K562 (cell line): ENCODE results near the gene PAX8. TPM values are rescaled to one million over a fixed set of nuclear protein-coding genes. Genes with fewer than 3 reads are reported as not detected.

Source experiments
- ATAC-seq: fragments of 200-7000 bp; cut with Tn5 transposase; 3 replicates; pipeline ENCODE4 v1.9.1; 2020; ENCODE audit warnings: moderate library complexity
- BruUV-seq: library from RNA; stranded (reverse); fragments of 400-500 nt; replicated peaks from 2 replicates; lab custom pipeline; 2021; lab: Mats Ljungman, UMichigan
- CTCF ChIA-PET: fragments of 300-600 bp; formaldehyde crosslinking; extraction: SDS; loops from one replicate; lab custom pipeline; 2021; ENCODE audit warnings: low intra/inter-chr PET ratio; lab: Yijun Ruan, JAX
- POLR2A ChIA-PET: fragments of 300-600, 350-650 bp; sonication (Branson Sonifier 250); formaldehyde crosslinking; extraction: SDS; loops from one replicate; lab custom pipeline; 2021; ENCODE audit warnings: antibody characterized with exemption, inconsistent platforms; lab: Yijun Ruan, JAX
- DNase-seq, 4 experiments: peaks; one replicate each; pipeline versions ENCODE4 v3.0.0 to v3.0.0-alpha.2; 2011 to 2018; ENCODE audit warnings: low spot score in 3 of 4, mixed read lengths in 3 of 4; ENCODE audit errors: extremely low read depth in 1 of 4
- FAIRE-seq: peaks from 2 replicates; lab custom pipeline; 2011; peaks lifted over from hg19 to GRCh38; lab: Jason Lieb, UNC
- H2AFZ ChIP-seq: 2 replicates; pipeline ENCODE4 v1.6.0; 2011; ENCODE audit warnings: low read depth, low read length, control low read depth, inconsistent platforms
- H3K27ac ChIP-seq: fragments of 200-600 bp; 3 replicates; pipeline ENCODE4 v1.8.0; 2011; ENCODE audit warnings: low read depth, mild to moderate bottlenecking, control low read depth, inconsistent platforms, low read length, moderate library complexity, mixed read lengths; ENCODE audit errors: extremely low read depth
- H3K27me3 ChIP-seq, 2 experiments: fragments of 300-600 bp in 1 of 2; 2 replicates in 1 of 2; 3 replicates in 1 of 2; pipeline versions ENCODE4 v1.6.0 to v1.8.0; 2011; ENCODE audit warnings: inconsistent platforms in 2 of 2, low read length in 2 of 2, mild to moderate bottlenecking in 1 of 2, mixed read lengths in 1 of 2, moderate library complexity in 1 of 2; ENCODE audit not compliant: control insufficient read depth in 2 of 2, insufficient read depth in 2 of 2
- H3K36me3 ChIP-seq: fragments of 300-600 bp; 3 replicates; pipeline ENCODE4 v1.8.0; 2011; ENCODE audit warnings: mild to moderate bottlenecking, low read length, inconsistent platforms; ENCODE audit not compliant: control insufficient read depth, insufficient read depth
- H3K4me1 ChIP-seq, 2 experiments: fragments of 200-600 bp in 1 of 2; replicated peaks in 1 of 2; 2 replicates in 1 of 2; 3 replicates in 1 of 2; pipeline versions ENCODE4 v1.5.1 to v1.8.0; 2011; ENCODE audit warnings: inconsistent platforms in 2 of 2, low read length in 2 of 2, mild to moderate bottlenecking in 1 of 2, mixed read lengths in 1 of 2, moderate library complexity in 1 of 2; ENCODE audit not compliant: control insufficient read depth in 2 of 2, insufficient read depth in 2 of 2
- H3K4me2 ChIP-seq: 2 replicates; pipeline ENCODE4 v1.6.1; 2011; ENCODE audit warnings: low read length, control low read depth, inconsistent platforms, mixed read lengths; ENCODE audit not compliant: insufficient read depth
- H3K4me3 ChIP-seq: fragments of 200-600 bp; sonication (generic), shearing (Covaris generic); 2 replicates; pipeline ENCODE4 v1.5.1; 2016; ENCODE audit warnings: control low read depth, inconsistent platforms
- H3K79me2 ChIP-seq: fragments of 200-600 bp; 3 replicates; pipeline ENCODE4 v1.8.0; 2011; ENCODE audit warnings: low read length, inconsistent platforms; ENCODE audit not compliant: control insufficient read depth, insufficient read depth
- H3K9ac ChIP-seq, 2 experiments: 2 replicates each; pipeline versions ENCODE4 v1.6.0 to v1.6.1; 2011; ENCODE audit warnings: low read depth in 2 of 2, low read length in 2 of 2, control low read depth in 1 of 2, inconsistent platforms in 1 of 2, mild to moderate bottlenecking in 1 of 2, mixed read lengths in 1 of 2; ENCODE audit not compliant: insufficient read depth in 1 of 2
- H3K9me1 ChIP-seq: one replicate; pipeline ENCODE4 v1.6.0; 2011; ENCODE audit warnings: inconsistent platforms, mild to moderate bottlenecking, low read length, moderate library complexity; ENCODE audit not compliant: control insufficient read depth, insufficient read depth
- H3K9me3 ChIP-seq: replicated peaks from 2 replicates; pipeline ENCODE4 v1.5.1; 2011; ENCODE audit warnings: low read depth, low read length, inconsistent platforms; ENCODE audit not compliant: control insufficient read depth, insufficient read depth
- H4K20me1 ChIP-seq: replicated peaks from 2 replicates; pipeline ENCODE4 v1.6.1; 2011; ENCODE audit warnings: low read length, inconsistent platforms, mixed read lengths; ENCODE audit not compliant: control insufficient read depth, insufficient read depth
- BRD9 ChIP-seq: fragments of 450-650 bp; IDR thresholded peaks from 2 replicates; pipeline ENCODE4 v1.6.1; 2018; ENCODE audit warnings: low read depth; ENCODE audit not compliant: partially characterized antibody
- CREM ChIP-seq: IDR thresholded peaks from 2 replicates; pipeline ENCODE4 v1.6.1; 2014; ENCODE audit warnings: antibody characterized with exemption, low read depth
- ESRRA ChIP-seq: fragments of 450-650 bp; IDR thresholded peaks from 2 replicates; pipeline ENCODE4 v1.6.1; 2014; ENCODE audit warnings: low read depth, mild to moderate bottlenecking, moderate library complexity, borderline replicate concordance
- HMGN3 ChIP-seq: IDR thresholded peaks from 2 replicates; pipeline ENCODE4 v1.6.1; 2011; ENCODE audit warnings: borderline replicate concordance, low read depth, mild to moderate bottlenecking, mixed read lengths, low read length; ENCODE audit not compliant: insufficient read length; ENCODE audit errors: extremely low read depth
- JUND ChIP-seq, 2 experiments: IDR thresholded peaks; 2 replicates in 1 of 2; 3 replicates in 1 of 2; pipeline ENCODE4 v1.6.1; 2011; ENCODE audit warnings: borderline replicate concordance in 2 of 2, low read depth in 2 of 2, low read length in 2 of 2, improper control_type of control experiment in 1 of 2, missing biosample characterization in 1 of 2, missing genetic modification characterization in 1 of 2, missing genetic modification reagents in 1 of 2
- KLF1 ChIP-seq: fragments of 450-650 bp; IDR thresholded peaks from 2 replicates; pipeline ENCODE4 v1.6.1; 2016; ENCODE audit warnings: missing genetic modification characterization, missing compliant biosample characterization
- L3MBTL2 ChIP-seq: fragments of 450-650 bp; IDR thresholded peaks from 2 replicates; pipeline ENCODE4 v1.6.1; 2016; ENCODE audit warnings: mild to moderate bottlenecking, moderate library complexity
- ZC3H8 ChIP-seq: fragments of 450-650 bp; IDR thresholded peaks from 2 replicates; pipeline ENCODE4 v1.6.1; 2017
- ZFP30 ChIP-seq: fragments of 250-450 bp; sonication (Bioruptor Pico); IDR thresholded peaks from 2 replicates; pipeline ENCODE4 v1.8.0; 2022; ENCODE audit warnings: moderate library complexity, mild to moderate bottlenecking, inconsistent platforms, borderline replicate concordance
- ZFX ChIP-seq: sonication (generic); formaldehyde crosslinking; IDR thresholded peaks from 2 replicates; pipeline ENCODE4 v1.8.0; 2022; ENCODE audit warnings: mild to moderate bottlenecking, missing genetic modification reagents, moderate library complexity
- ZKSCAN8 ChIP-seq: fragments of 200-800 bp; sonication (Bioruptor generic); IDR thresholded peaks from 2 replicates; pipeline ENCODE4 v1.6.1; 2016; ENCODE audit warnings: missing genetic modification characterization, missing compliant biosample characterization
- ZNF431 ChIP-seq: sonication (generic); formaldehyde crosslinking; IDR thresholded peaks from 2 replicates; pipeline ENCODE4 v1.8.0; 2022; ENCODE audit warnings: mild to moderate bottlenecking, missing genetic modification reagents
- WGBS: fragments of 100-300 bp; shearing (Covaris generic); methylation state at CpG from one replicate; pipeline ENCODE4 v1.1.6; 2016; ENCODE audit warnings: low coverage, mixed read lengths; ENCODE audit not compliant: insufficient coverage; ENCODE audit errors: missing lambda C conversion rate; 5-methylcytosine and 5-hydroxymethylcytosine counted together
- in situ Hi-C: fragments of 300-500 bp; cut with MboI; formaldehyde crosslinking; loops from 4 replicates; pipeline ENCODE4 v1.15.0; 2018; ENCODE audit warnings: inconsistent platforms, mixed read lengths
- intact Hi-C: fragments of 100-400 bp; cut with micrococcal nuclease; formaldehyde crosslinking; loops from 2 replicates; pipeline ENCODE4 v1.14.2; 2022
- polyA plus RNA-seq, 8 experiments: library from polyadenylated mRNA; depleted of rRNA in 4 of 8; stranded (reverse) in 5 of 8; unstranded in 3 of 8; fragments of >200 nt; fragmentation: Nextera tagmentation in 2 of 8; fragmentation: Illumina TruSeq in 1 of 8; extraction: Ambion mirVana in 2 of 8; extraction: Trizol in 1 of 8; gene quantifications; 2 replicates each; pipeline versions ENCODE4 v1.2.1 to v1.2.3, GENCODE V29; 2011 to 2014; ENCODE audit warnings: inconsistent platforms in 1 of 8, missing spikeins in 1 of 8
- total RNA-seq, 7 experiments: library from RNA; depleted of rRNA in 6 of 7; stranded (reverse); fragments of >200 nt in 6 of 7; fragmentation: Illumina TruSeq in 2 of 7; extraction: Trizol in 2 of 7; gene quantifications; 2 replicates each; pipeline versions ENCODE4 v1.2.1 to v1.2.3, GENCODE V29; 2011 to 2021; ENCODE audit warnings: low replicate concordance in 1 of 7
- TF ChIP-seq, protein P1 (sequence below): fragments of 450-650 bp; conservative IDR thresholded peaks from 2 replicates; pipeline ENCODE4 v1.6.1; 2016; ENCODE audit warnings: missing genetic modification characterization, low read depth, mild to moderate bottlenecking, control low read depth, missing compliant biosample characterization

Gene PAX8
- total and polyA plus RNA-seq, 9 of the 15 experiments (the other 6 are each of a cell fraction or from before 2014, with no cell fraction given): 0.13 to 2.1 (median 0.51) TPM

DNA sequence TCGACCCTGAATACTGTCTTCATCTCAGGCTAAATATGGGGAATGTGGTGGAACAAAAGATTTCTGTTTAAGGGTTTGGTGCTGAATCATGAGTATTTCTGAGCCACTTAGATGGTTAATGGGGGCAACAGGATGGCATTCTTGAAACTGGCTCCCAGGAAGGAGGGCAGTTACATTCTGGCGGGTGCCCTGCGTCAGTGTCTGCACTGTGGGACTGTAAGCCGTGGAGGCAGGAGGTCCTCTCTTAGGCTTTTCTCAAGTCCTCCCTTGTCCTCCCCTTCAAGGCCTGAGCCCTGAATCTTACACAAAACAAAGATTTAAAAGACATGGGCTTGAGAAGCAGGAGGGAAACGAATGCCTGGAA is 59.2 kb downstream of the PAX8 start:
- Histone ChIP-seq H3K4me1 (peaks cover 10% of the 10 kb centered on the region in 2 experiments; a peak in 4 of 5 replicates), H4K20me1 (no peaks in the 10 kb centered on the region), H3K27ac (no peak overlapping the region), H3K9me1 (no peaks in the 10 kb centered on the region), H3K9ac (no peak overlapping the region), H3K27me3 (0 out of 5 replicates have a peak, but pooled peaks cover 0 to 4% of the 10 kb centered on the region in 2 experiments), H3K36me3 (no peaks in the 10 kb centered on the region), H3K79me2 (no peaks in the 10 kb centered on the region), H2AFZ (peak overlapping the region; percentile 41; the same call in 1 of the 2 replicates), H3K4me3 (no peak overlapping the region), H3K9me3 (no peaks in the 10 kb centered on the region), H3K4me2 (no peak overlapping the region)
- DNase-seq: no peak
- intact Hi-C loops (no loop called here), in situ Hi-C loops (no loop called here)
- TF ChIP-seq ZKSCAN8 (CRISPR knock-in tag): no peak
- TF ChIP-seq ESRRA: no peak
- TF ChIP-seq JUND (IDR thresholded peaks at IDR 0.05; ENCODE audit: borderline replicate concordance, low read depth, low read length): no peak
- no peak for TF ChIP-seq JUND (tag; IDR thresholded peaks at IDR 0.05; ENCODE audit: borderline replicate concordance, low read depth, low read length)
- TF ChIP-seq ZFX (CRISPR knock-in tag): no peak
- TF ChIP-seq, protein P1, sequence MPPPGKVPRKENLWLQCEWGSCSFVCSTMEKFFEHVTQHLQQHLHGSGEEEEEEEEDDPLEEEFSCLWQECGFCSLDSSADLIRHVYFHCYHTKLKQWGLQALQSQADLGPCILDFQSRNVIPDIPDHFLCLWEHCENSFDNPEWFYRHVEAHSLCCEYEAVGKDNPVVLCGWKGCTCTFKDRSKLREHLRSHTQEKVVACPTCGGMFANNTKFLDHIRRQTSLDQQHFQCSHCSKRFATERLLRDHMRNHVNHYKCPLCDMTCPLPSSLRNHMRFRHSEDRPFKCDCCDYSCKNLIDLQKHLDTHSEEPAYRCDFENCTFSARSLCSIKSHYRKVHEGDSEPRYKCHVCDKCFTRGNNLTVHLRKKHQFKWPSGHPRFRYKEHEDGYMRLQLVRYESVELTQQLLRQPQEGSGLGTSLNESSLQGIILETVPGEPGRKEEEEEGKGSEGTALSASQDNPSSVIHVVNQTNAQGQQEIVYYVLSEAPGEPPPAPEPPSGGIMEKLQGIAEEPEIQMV (tag): no peak
- no peak for TF ChIP-seq ZC3H8
- no peak for TF ChIP-seq L3MBTL2
- TF ChIP-seq ZFP30 (CRISPR knock-in tag): no peak
- no peak for TF ChIP-seq KLF1 (tag)
- no peak for TF ChIP-seq CREM
- no peak for TF ChIP-seq ZNF431
- no peak for TF ChIP-seq HMGN3
- no peak for TF ChIP-seq BRD9
- CTCF ChIA-PET: no interaction called here
- 64% methylated on average over 5 of the region's 5 CpGs for WGBS
- BruUV-seq: no TSS peak
- no peak for FAIRE-seq
- no peak for ATAC-seq
- POLR2A ChIA-PET: interaction anchor here (0.6 to 1.7 kb wide), 4 partner anchors 15 to 1634 kb away, joined by 3 to 4 read pairs (median 3); no protein-coding TSS in a partner anchor
